Colonic mucosa (tissue), 4 donors: ENCODE results near the gene YIPF4. TPM values are rescaled to one million over a fixed set of nuclear protein-coding genes. Genes with fewer than 3 reads are reported as not detected.

Experiments
- DNase-seq: peaks from one replicate; pipeline ENCODE4 v3.0.0-alpha.2; 2020
- H3K27ac ChIP-seq: fragments of 200-600 bp; one replicate; pipeline ENCODE4 v1.8.0; 2021
- H3K27me3 ChIP-seq: fragments of 200-600 bp; one replicate; pipeline ENCODE4 v1.8.0; 2021
- H3K36me3 ChIP-seq: fragments of 200-600 bp; one replicate; pipeline ENCODE4 v1.8.0; 2021
- H3K4me1 ChIP-seq: fragments of 200-600 bp; one replicate; pipeline ENCODE4 v1.8.0; 2021; ENCODE audit warnings: mild to moderate bottlenecking
- H3K4me3 ChIP-seq: fragments of 200-600 bp; one replicate; pipeline ENCODE4 v1.8.0; 2021
- H3K9ac ChIP-seq, 2 donors: one replicate each; pipeline ENCODE4 v1.7.0; 2013; ENCODE audit warnings: control low read depth in 2 of 2, low read depth in 2 of 2, low read length in 2 of 2
- H3K9me3 ChIP-seq: fragments of 200-600 bp; one replicate; pipeline ENCODE4 v1.8.0; 2021
- CTCF ChIP-seq: fragments of 200-600 bp; IDR thresholded peaks from one replicate; pipeline ENCODE4 v1.8.0; 2022; ENCODE audit warnings: antibody characterized with exemption, mild to moderate bottlenecking
- intact Hi-C: fragments of 100-400 bp; cut with DNase I; formaldehyde crosslinking; loops from one replicate; pipeline ENCODE4 v1.14.1; 2022
- total RNA-seq, 2 donors: library from RNA; stranded (reverse); fragmentation: NEBNext Ultra II Directional in 1 of 2; extraction: Animal tissue kit (Norgen Biotek cat#: 25700) in 1 of 2; gene quantifications; one replicate each; pipeline ENCODE4 v1.2.1, GENCODE V29; 2021
- donor health status: healthy.
- donor health status: DM: no; HTN: no; CAD: no.
- donor health status: DM: no; HTN: no; CAD: no.

Gene YIPF4
- total RNA-seq, 2 donors from 2014 or later, result 47.3 to 82.8 TPM

- TF ChIP-seq CTCF, result no peak
- DNase-seq, result no peak
- Histone ChIP-seq H3K9me3 (no peaks in the 10 kb centered on the region), H3K4me3 (no peak overlapping the region), H3K4me1 (no peaks in the 10 kb centered on the region), H3K27me3 (no peaks in the 10 kb centered on the region), H3K9ac (no peak overlapping the region), H3K27ac (no peak overlapping the region), H3K36me3 (no peaks in the 10 kb centered on the region)
- intact Hi-C loops, result no loop called here
Measured at GRCh38 chr2:32249731-32250236, 27.9 kb upstream of the YIPF4 start.

- Histone ChIP-seq H3K4me1 (no peaks in the 10 kb centered on the region), H3K36me3 (no peaks in the 10 kb centered on the region), H3K27ac (no peak overlapping the region), H3K9ac (no peak overlapping the region), H3K4me3 (no peak overlapping the region), H3K27me3 (no peaks in the 10 kb centered on the region), H3K9me3 (no peaks in the 10 kb centered on the region)
- intact Hi-C loops, result no loop called here
- TF ChIP-seq CTCF, result no peak
- DNase-seq, result no peak
Measured at GRCh38 chr2:32250290-32250689, 27.4 kb upstream of the YIPF4 start.

- no peaks in the 10 kb centered on the region for H3K36me3 ChIP-seq
- H3K4me1 ChIP-seq, result no peaks in the 10 kb centered on the region
- no peak for TF ChIP-seq CTCF
- no peak overlapping the region for H3K4me3 ChIP-seq
- intact Hi-C loops, result no loop called here
- no peaks in the 10 kb centered on the region for H3K27me3 ChIP-seq
- H3K9ac ChIP-seq, result no peak overlapping the region
- no peaks in the 10 kb centered on the region for H3K9me3 ChIP-seq
- H3K27ac ChIP-seq, result no peak overlapping the region
- no peak for DNase-seq
Measured at GRCh38 chr2:32258242-32258641, 19.5 kb upstream of the YIPF4 start.

- no peak for TF ChIP-seq CTCF
- no peaks in the 10 kb centered on the region for H3K36me3 ChIP-seq
- no peaks in the 10 kb centered on the region for H3K27me3 ChIP-seq
- intact Hi-C loops, result no loop called here
- H3K4me1 ChIP-seq, result no peaks in the 10 kb centered on the region
- H3K27ac ChIP-seq, result no peak overlapping the region
- H3K9ac ChIP-seq, result no peak overlapping the region
- no peak overlapping the region for H3K4me3 ChIP-seq
- H3K9me3 ChIP-seq, result no peaks in the 10 kb centered on the region
- DNase-seq, result no peak
Measured at GRCh38 chr2:32260376-32260775, 17.3 kb upstream of the YIPF4 start.

GRCh38 chr2:32262105-32262504, 15.6 kb upstream of the YIPF4 start:
- H3K9ac ChIP-seq, result no peak overlapping the region
- no peak overlapping the region for H3K4me3 ChIP-seq
- no peak for DNase-seq
- H3K9me3 ChIP-seq, result no peaks in the 10 kb centered on the region
- H3K27me3 ChIP-seq, result no peaks in the 10 kb centered on the region
- intact Hi-C loops, result no loop called here
- TF ChIP-seq CTCF, result no peak
- H3K4me1 ChIP-seq, result no peaks in the 10 kb centered on the region
- H3K27ac ChIP-seq, result no peak overlapping the region
- no peaks in the 10 kb centered on the region for H3K36me3 ChIP-seq
